ENCODE data around the gene CTNNA1.

The CTNNA1 gene

DNA sequence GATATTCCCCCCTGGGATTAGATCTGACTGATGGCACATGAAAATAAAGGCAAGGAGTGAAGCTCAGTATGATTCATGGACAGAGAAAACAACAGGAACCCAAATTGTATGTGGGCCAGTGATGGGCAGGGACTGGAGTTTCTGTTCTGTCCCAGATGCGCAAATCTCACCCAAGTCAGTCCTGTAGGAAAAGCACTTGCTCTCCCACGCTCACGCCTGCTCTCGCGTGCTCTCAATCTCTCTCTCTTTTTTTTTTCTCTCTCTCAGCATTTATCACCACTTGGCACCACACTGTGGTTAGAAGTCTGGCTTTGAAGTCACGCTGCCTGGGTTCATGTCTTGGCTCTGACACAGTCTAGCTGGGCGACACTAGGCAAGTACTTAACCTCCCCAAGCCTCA, 228.4 kb downstream of the CTNNA1 start:
- DNase-seq (ENCODE audit: low read depth in 4 of 4, low spot score in 1 of 4) = no peak

- no peak for DNase-seq (ENCODE audit: low read depth in 4 of 4, low spot score in 1 of 4)
Measured at GRCh38 chr5:138983984-138984383, 230.8 kb downstream of the CTNNA1 start.
